ENCODE data around the gene MACROD2.

The MACROD2 gene

GRCh38 chr20:15022921-15023320 is 1027.6 kb downstream of the MACROD2 start:
- H3K36me3 ChIP-seq (ENCODE audit: control insufficient read depth in 2 of 2, insufficient read depth in 2 of 2, low read length in 2 of 2), result no peaks in the 10 kb centered on the region
- H3K27ac ChIP-seq (ENCODE audit: low read length), result no peak overlapping the region
- no peak overlapping the region for H3K4me3 ChIP-seq (ENCODE audit: low read length in 2 of 2)
- no peaks in the 10 kb centered on the region for H3K4me1 ChIP-seq (ENCODE audit: control insufficient read depth, insufficient read depth, low read length)
- no peak overlapping the region for H3K9ac ChIP-seq (ENCODE audit: low read length in 2 of 2)
- no peaks in the 10 kb centered on the region for H3K27me3 ChIP-seq (ENCODE audit: control insufficient read depth in 1 of 2, insufficient read depth in 2 of 2, low read length in 2 of 2)
- no peaks in the 10 kb centered on the region for H3K9me3 ChIP-seq (ENCODE audit: control insufficient read depth in 2 of 2, low read length in 2 of 2)

DNA sequence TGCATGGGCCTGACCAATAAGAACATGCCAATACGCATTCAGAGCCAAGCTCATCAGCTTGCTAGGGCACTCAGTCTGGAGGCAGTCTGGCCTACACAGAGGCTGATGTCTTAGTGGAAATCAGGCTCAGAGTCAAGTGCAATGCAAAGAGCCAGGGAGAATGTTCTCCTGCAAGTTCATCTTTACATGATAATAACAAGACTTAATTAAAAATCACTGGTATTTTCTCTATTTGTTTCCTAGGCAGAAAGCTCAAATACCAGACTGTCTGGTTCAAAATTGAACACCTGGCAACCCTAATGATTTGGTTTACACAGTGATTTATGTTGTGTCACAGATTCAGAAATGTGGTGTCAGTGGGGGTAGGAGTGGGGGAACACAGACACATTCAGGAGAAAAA is 1031.4 kb downstream of the MACROD2 start:
- Histone ChIP-seq H3K27me3 (ENCODE audit: control insufficient read depth in 1 of 2, insufficient read depth in 2 of 2, low read length in 2 of 2) (no peaks in the 10 kb centered on the region), H3K9ac (ENCODE audit: low read length in 2 of 2) (no peak overlapping the region), H3K4me1 (ENCODE audit: control insufficient read depth, insufficient read depth, low read length) (no peaks in the 10 kb centered on the region), H3K27ac (ENCODE audit: low read length) (no peak overlapping the region), H3K9me3 (ENCODE audit: control insufficient read depth in 2 of 2, low read length in 2 of 2) (no peaks in the 10 kb centered on the region), H3K4me3 (ENCODE audit: low read length in 2 of 2) (no peak overlapping the region), H3K36me3 (ENCODE audit: control insufficient read depth in 2 of 2, insufficient read depth in 2 of 2, low read length in 2 of 2) (no peaks in the 10 kb centered on the region)

DNA sequence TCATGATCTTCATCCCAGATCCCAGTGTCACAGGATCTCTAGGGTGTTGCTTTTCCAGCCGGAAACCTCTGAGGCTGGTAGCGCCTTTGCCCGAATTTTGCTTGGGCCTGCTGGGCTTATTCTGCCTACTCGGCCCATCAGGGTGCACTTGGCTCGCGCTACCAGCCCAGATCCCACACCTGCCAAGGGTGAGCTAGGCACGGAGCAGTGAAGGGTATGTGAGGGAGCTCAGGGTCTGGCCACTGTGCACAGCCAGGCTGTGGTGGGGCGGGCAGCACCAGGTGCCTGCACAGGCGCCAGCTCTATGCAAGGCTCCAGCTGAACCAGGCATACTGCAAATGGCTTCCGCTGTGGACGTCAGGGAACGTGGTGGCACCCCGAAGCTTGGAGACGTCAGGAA is 1035.5 kb downstream of the MACROD2 start:
- no peaks in the 10 kb centered on the region for H3K4me1 ChIP-seq (ENCODE audit: control insufficient read depth, insufficient read depth, low read length)
- H3K9me3 ChIP-seq (ENCODE audit: control insufficient read depth in 2 of 2, low read length in 2 of 2), result no peaks in the 10 kb centered on the region
- H3K27ac ChIP-seq (ENCODE audit: low read length), result no peak overlapping the region
- H3K4me3 ChIP-seq (ENCODE audit: low read length in 2 of 2), result no peak overlapping the region
- no peaks in the 10 kb centered on the region for H3K36me3 ChIP-seq (ENCODE audit: control insufficient read depth in 2 of 2, insufficient read depth in 2 of 2, low read length in 2 of 2)
- H3K27me3 ChIP-seq (ENCODE audit: control insufficient read depth in 1 of 2, insufficient read depth in 2 of 2, low read length in 2 of 2), result no peaks in the 10 kb centered on the region
- H3K9ac ChIP-seq (ENCODE audit: low read length in 2 of 2), result no peak overlapping the region

- Histone ChIP-seq H3K27ac (ENCODE audit: low read length) (no peak overlapping the region), H3K9me3 (ENCODE audit: control insufficient read depth in 2 of 2, low read length in 2 of 2) (no peaks in the 10 kb centered on the region), H3K36me3 (ENCODE audit: control insufficient read depth in 2 of 2, insufficient read depth in 2 of 2, low read length in 2 of 2) (no peaks in the 10 kb centered on the region), H3K27me3 (ENCODE audit: control insufficient read depth in 1 of 2, insufficient read depth in 2 of 2, low read length in 2 of 2) (no peaks in the 10 kb centered on the region), H3K9ac (ENCODE audit: low read length in 2 of 2) (no peak overlapping the region), H3K4me3 (ENCODE audit: low read length in 2 of 2) (no peak overlapping the region), H3K4me1 (ENCODE audit: control insufficient read depth, insufficient read depth, low read length) (no peaks in the 10 kb centered on the region)
These were observed 1036.4 kb downstream of the MACROD2 start for GRCh38 chr20:15031546-15032351.

- H3K4me3 ChIP-seq (ENCODE audit: low read length in 2 of 2), result no peak overlapping the region
- no peaks in the 10 kb centered on the region for H3K36me3 ChIP-seq (ENCODE audit: control insufficient read depth in 2 of 2, insufficient read depth in 2 of 2, low read length in 2 of 2)
- no peaks in the 10 kb centered on the region for H3K4me1 ChIP-seq (ENCODE audit: control insufficient read depth, insufficient read depth, low read length)
- no peak overlapping the region for H3K9ac ChIP-seq (ENCODE audit: low read length in 2 of 2)
- no peaks in the 10 kb centered on the region for H3K9me3 ChIP-seq (ENCODE audit: control insufficient read depth in 2 of 2, low read length in 2 of 2)
- no peak overlapping the region for H3K27ac ChIP-seq (ENCODE audit: low read length)
- no peaks in the 10 kb centered on the region for H3K27me3 ChIP-seq (ENCODE audit: control insufficient read depth in 1 of 2, insufficient read depth in 2 of 2, low read length in 2 of 2)
These were observed 1037.0 kb downstream of the MACROD2 start for GRCh38 chr20:15032352-15032622.

- Histone ChIP-seq H3K4me1 (ENCODE audit: control insufficient read depth, insufficient read depth, low read length) (no peaks in the 10 kb centered on the region), H3K27me3 (ENCODE audit: control insufficient read depth in 1 of 2, insufficient read depth in 2 of 2, low read length in 2 of 2) (no peaks in the 10 kb centered on the region), H3K27ac (ENCODE audit: low read length) (no peak overlapping the region), H3K36me3 (ENCODE audit: control insufficient read depth in 2 of 2, insufficient read depth in 2 of 2, low read length in 2 of 2) (no peaks in the 10 kb centered on the region), H3K9me3 (ENCODE audit: control insufficient read depth in 2 of 2, low read length in 2 of 2) (no peaks in the 10 kb centered on the region), H3K4me3 (ENCODE audit: low read length in 2 of 2) (no peak overlapping the region), H3K9ac (ENCODE audit: low read length in 2 of 2) (no peak overlapping the region)
These were observed 1038.0 kb downstream of the MACROD2 start for GRCh38 chr20:15033269-15033668.

GRCh38 chr20:15033891-15034290 is 1038.6 kb downstream of the MACROD2 start:
- H3K9ac ChIP-seq (ENCODE audit: low read length in 2 of 2), result no peak overlapping the region
- no peaks in the 10 kb centered on the region for H3K4me1 ChIP-seq (ENCODE audit: control insufficient read depth, insufficient read depth, low read length)
- H3K27ac ChIP-seq (ENCODE audit: low read length), result no peak overlapping the region
- no peaks in the 10 kb centered on the region for H3K36me3 ChIP-seq (ENCODE audit: control insufficient read depth in 2 of 2, insufficient read depth in 2 of 2, low read length in 2 of 2)
- no peak overlapping the region for H3K4me3 ChIP-seq (ENCODE audit: low read length in 2 of 2)
- no peaks in the 10 kb centered on the region for H3K9me3 ChIP-seq (ENCODE audit: control insufficient read depth in 2 of 2, low read length in 2 of 2)
- no peaks in the 10 kb centered on the region for H3K27me3 ChIP-seq (ENCODE audit: control insufficient read depth in 1 of 2, insufficient read depth in 2 of 2, low read length in 2 of 2)

DNA sequence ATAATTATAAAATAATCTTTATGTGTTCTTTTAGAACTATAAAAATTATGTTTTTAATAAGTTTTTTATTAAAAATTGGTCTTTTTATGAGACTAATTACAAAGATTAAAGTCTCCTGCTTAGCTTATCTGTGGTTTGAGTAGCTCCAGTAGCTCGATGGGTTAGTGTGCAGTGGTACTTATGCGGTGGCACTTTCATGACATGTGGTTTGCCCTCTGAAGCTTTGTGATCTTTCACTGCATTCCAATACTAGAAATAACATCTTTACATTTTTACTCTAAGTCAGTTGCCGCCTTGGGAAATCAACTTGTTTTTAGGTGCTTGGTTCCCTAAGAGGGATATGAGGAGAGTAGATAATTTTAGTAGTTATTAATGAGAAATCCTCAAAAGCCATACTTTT is 1041.6 kb downstream of the MACROD2 start:
- H3K27ac ChIP-seq (ENCODE audit: low read length), result no peak overlapping the region
- no peaks in the 10 kb centered on the region for H3K36me3 ChIP-seq (ENCODE audit: control insufficient read depth in 2 of 2, insufficient read depth in 2 of 2, low read length in 2 of 2)
- H3K9me3 ChIP-seq (ENCODE audit: control insufficient read depth in 2 of 2, low read length in 2 of 2), result no peaks in the 10 kb centered on the region
- H3K27me3 ChIP-seq (ENCODE audit: control insufficient read depth in 1 of 2, insufficient read depth in 2 of 2, low read length in 2 of 2), result no peaks in the 10 kb centered on the region
- no peaks in the 10 kb centered on the region for H3K4me1 ChIP-seq (ENCODE audit: control insufficient read depth, insufficient read depth, low read length)
- no peak overlapping the region for H3K4me3 ChIP-seq (ENCODE audit: low read length in 2 of 2)
- H3K9ac ChIP-seq (ENCODE audit: low read length in 2 of 2), result no peak overlapping the region

DNA sequence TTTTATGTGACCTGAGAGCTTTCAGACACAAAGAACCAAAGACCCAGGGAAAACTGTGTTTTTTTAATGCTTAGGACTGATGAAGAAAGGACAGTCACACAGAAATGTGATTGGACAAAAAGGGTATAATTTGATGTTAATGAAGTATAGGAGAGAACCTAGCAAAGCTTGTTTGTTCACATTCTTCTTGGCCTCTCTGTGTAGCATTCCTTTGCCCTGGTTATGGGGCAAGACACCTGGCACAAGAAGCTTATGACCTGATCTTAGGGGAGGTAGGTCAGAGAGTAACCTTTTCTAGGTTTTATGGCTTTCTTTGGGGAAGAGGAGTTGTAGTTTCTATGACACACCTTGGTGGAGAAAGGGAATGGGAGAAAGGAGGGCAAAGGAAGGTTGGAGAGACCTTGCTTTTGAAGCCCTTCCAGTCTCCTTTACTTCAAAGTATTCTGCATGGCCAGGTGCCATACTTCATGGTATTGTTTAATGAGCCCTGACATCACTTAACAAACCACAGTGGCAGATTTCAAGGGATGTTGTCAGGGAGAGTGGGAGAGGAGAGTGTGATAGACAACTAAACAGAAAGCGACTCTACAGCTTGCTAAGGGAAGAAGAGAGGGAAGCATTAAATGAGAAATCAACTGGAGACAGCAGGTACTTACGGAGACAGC is 1043.9 kb downstream of the MACROD2 start:
- Histone ChIP-seq H3K36me3 (ENCODE audit: control insufficient read depth in 2 of 2, insufficient read depth in 2 of 2, low read length in 2 of 2) (no peaks in the 10 kb centered on the region), H3K27ac (ENCODE audit: low read length) (no peak overlapping the region), H3K4me1 (ENCODE audit: control insufficient read depth, insufficient read depth, low read length) (no peaks in the 10 kb centered on the region), H3K9me3 (ENCODE audit: control insufficient read depth in 2 of 2, low read length in 2 of 2) (no peaks in the 10 kb centered on the region), H3K27me3 (ENCODE audit: control insufficient read depth in 1 of 2, insufficient read depth in 2 of 2, low read length in 2 of 2) (no peaks in the 10 kb centered on the region), H3K9ac (ENCODE audit: low read length in 2 of 2) (no peak overlapping the region), H3K4me3 (ENCODE audit: low read length in 2 of 2) (no peak overlapping the region)

GRCh38 chr20:15042723-15043122 is 1047.4 kb downstream of the MACROD2 start:
- Histone ChIP-seq H3K36me3 (ENCODE audit: control insufficient read depth in 2 of 2, insufficient read depth in 2 of 2, low read length in 2 of 2) (no peaks in the 10 kb centered on the region), H3K27me3 (ENCODE audit: control insufficient read depth in 1 of 2, insufficient read depth in 2 of 2, low read length in 2 of 2) (no peaks in the 10 kb centered on the region), H3K9ac (ENCODE audit: low read length in 2 of 2) (no peak overlapping the region), H3K27ac (ENCODE audit: low read length) (no peak overlapping the region), H3K9me3 (ENCODE audit: control insufficient read depth in 2 of 2, low read length in 2 of 2) (no peaks in the 10 kb centered on the region), H3K4me3 (ENCODE audit: low read length in 2 of 2) (no peak overlapping the region), H3K4me1 (ENCODE audit: control insufficient read depth, insufficient read depth, low read length) (no peaks in the 10 kb centered on the region)

DNA sequence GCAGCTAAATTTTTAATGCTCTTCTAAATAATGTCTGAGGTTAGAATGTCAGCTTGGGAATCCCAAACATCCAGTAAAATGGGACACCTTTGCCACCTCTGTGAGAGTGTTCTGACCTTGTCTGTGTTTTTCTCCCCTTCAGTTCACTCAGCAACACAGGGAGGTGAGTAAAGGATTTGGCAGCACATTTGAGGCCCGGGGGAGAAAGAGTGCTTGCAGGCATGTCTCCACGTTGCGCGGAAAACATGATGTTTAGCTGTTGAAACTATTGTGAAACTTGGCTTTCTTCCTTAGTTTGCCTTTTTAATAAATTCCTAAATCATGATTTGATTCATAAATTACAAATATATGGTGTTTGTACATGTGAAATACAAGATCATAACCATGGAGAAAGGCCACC is 1049.9 kb downstream of the MACROD2 start:
- H3K27ac ChIP-seq (ENCODE audit: low read length), result no peak overlapping the region
- no peaks in the 10 kb centered on the region for H3K4me1 ChIP-seq (ENCODE audit: control insufficient read depth, insufficient read depth, low read length)
- no peaks in the 10 kb centered on the region for H3K36me3 ChIP-seq (ENCODE audit: control insufficient read depth in 2 of 2, insufficient read depth in 2 of 2, low read length in 2 of 2)
- H3K27me3 ChIP-seq (ENCODE audit: control insufficient read depth in 1 of 2, insufficient read depth in 2 of 2, low read length in 2 of 2), result no peaks in the 10 kb centered on the region
- H3K9me3 ChIP-seq (ENCODE audit: control insufficient read depth in 2 of 2, low read length in 2 of 2), result no peaks in the 10 kb centered on the region
- H3K9ac ChIP-seq (ENCODE audit: low read length in 2 of 2), result no peak overlapping the region
- no peak overlapping the region for H3K4me3 ChIP-seq (ENCODE audit: low read length in 2 of 2)
